Stimulated activated naive CD4-positive, alpha-beta T cell treated with Interleukin-2 at 50 U/mL for 16 hours (primary cell): ENCODE data around the gene IGSF22.
A peak's percentile ranks its signal among the peaks of the same experiment; 100 is the strongest.
"Not testable (repeated sequence)": the region's sequence is repeated elsewhere in the genome, so short reads cannot be mapped to it uniquely, and the experiment has no call there.

Experiments
- DNase-seq: peaks from one replicate; lab custom pipeline; 2025; lab: John Stamatoyannopoulos, UW

Gene IGSF22

DNA sequence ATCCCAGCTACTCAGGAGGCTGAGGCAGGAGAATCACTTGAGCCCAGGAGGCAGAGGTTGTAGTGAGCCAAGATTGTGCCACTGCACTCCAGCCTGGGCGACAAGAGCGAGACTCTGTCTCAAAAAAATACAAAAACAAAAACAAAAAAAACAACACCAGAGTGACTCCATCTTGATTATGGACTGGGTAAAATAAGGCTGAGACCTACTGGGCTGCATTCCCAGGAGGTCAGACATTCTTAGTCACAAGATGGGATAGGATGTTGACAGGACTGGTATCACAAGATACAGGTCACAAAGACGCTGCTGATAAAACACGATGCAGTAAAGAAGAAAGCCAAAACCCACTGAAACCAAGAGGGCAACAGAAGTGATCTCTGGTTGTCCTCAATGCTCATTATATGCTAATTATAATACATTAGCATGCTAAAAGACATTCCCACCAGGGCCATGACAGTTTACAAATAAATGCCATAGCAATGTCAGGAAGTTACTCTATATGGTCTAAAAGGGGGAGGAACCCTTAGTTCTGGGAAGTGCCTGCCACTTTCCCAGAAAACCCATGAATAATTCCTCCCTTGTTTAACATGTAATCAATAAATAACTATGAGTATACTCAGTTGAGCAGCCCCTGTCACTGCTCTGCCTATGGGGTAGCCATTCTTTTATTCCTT lies 34.4 kb downstream of the IGSF22 start:
- not testable (repeated sequence) for DNase-seq

DNA sequence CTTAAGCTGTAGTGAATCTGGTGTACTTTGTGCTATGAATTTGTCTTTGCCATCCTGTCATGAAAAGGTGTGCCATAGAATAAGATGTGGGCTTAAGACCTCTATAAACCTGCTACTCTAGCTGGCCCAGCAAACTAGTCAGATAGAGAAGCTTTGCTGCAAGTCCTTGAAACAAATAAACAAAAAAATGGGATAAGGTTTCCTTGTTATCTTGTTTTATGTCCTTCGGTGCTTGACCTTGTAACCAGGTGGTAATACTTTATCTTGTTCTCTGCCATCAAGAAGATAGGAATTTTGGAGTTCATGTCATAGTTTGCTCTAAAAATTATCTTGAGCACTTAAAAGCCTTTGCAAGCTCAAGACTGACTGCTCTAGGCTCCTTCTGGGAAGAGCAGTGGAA lies 41.7 kb downstream of the IGSF22 start:
- DNase-seq: no peak

DNA sequence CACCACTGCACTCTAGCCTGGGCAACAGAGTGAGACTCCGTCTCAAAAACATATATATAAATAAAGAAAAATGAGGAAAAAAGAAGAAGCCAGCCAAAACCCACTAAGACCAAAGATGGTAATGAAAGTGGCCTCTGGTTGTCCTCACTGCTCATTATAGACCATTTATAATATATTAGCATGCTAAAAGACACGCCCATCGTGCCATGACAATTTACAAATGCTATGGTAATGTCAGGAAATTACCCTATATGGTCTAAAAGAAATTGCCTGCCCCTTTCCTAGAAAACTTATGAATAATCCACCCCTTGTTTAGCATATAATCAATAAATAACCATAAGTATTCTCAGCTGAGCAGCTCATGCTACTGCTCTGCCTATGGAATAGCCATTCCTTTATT lies 43.5 kb downstream of the IGSF22 start:
- DNase-seq: no peak

DNA sequence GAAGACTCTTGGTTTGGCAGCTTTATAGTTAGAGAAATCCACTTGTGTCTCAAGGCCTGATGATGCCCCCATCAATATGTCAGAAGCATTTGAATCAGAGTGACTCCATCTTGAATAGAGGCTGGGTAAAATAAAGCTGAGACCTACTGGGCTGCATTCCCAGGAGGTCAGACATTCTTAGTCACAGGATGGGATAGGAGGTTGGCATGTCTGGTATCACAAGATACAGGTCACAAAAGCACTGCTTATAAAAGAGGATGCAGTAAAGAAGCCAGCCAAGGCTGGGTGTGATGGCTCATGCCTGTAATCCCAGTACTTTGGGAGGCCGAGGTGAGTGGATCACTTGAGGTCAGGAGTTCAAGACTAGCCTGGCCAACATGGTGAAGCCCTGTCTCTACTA lies 44.0 kb downstream of the IGSF22 start:
- not testable (repeated sequence) for DNase-seq

DNA sequence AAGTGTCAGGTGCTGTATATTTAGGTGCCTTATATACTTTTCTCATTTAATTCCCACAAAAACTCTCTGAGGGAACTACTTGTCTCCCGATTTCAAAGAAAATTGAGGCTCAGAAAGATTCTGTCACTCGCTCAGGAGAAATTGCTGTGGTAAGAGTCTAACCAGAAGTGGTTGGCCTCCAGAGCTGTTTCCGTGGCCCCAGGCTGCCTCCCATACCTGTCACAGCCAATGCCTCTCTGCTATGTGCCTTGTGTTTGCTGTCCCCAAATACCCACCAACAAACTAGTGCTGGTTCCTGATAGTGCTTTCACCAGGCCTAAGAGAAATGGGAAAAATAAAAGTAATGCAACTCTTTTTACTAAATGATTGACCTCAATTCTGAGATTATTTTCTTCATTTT lies 48.4 kb downstream of the IGSF22 start:
- no peak for DNase-seq

DNA sequence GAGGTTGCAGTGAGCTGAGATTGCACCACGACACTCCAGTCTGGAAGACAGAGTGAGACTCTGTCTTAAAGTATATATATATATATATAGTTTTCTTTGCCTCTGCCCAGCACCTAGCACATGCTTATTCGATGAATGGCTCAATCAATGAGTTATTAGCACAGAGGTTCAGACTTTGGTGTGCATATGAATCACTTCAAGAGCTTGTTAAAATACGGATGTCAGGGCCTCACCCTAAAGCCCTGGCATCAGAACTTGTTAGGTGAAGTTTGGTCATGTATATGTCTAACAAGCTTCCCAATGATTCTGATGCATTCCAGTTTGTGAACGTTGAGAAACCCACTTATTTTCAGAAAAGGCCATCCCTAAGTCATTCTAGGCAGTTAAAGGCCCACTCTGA lies 49.2 kb downstream of the IGSF22 start:
- DNase-seq: no peak

DNA sequence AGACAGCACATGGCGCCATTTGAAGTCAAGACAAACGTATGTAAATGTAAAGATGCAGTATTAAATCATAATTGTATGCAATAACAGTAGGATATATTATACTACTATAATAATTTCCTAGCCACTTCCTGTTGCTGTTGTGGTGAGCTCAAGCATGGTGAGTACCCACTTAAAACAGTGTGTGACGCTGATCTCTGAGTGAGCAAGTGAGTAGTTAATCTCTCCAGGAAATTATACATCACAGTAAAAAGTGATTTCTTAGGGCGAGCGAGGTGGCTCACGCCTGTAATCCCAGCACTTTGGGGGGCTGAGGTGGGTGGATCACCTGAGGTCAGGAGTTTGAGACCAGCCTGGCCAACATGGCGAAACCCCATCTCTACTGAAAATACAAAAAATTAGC lies 53.8 kb downstream of the IGSF22 start:
- DNase-seq: peak; percentile 8

DNA sequence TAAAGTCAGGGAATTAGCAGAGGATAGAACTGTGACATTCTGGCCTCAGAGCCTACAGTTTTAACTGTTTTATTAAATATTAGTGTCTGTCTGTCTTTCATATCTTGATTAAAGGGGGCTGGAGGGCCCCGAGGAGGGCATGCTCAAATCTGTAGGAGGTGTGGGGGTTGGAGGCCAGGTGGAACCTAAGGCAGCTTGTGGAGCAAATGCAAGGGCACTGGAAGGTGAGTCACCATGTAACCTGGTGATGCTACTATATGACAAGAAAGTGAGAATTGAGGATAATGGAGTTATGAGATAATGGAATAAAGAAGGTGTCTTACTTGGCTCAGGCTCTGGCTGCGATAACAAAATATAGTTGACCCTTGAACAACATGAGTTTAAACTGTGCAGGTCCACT lies 54.7 kb downstream of the IGSF22 start:
- DNase-seq: peak; percentile 6

DNA sequence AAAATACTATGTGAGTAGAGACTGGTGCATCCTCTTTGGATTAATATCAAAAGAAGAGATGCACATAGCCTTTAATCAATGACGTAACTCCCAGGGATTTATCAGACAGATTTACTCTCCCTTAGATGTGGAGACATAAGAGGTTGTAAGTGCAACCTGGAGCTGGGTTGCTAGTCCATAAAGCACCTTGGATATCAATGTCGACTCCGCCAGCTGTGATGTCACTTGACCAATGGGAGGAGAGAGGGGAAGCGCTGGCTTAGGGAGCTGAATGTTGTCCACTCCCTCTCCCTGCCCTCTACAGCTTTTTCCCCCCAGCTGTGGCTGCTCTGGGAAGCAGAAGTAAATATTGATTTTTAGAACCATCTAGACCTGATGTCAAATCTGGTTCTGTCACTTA lies 56.3 kb downstream of the IGSF22 start:
- DNase-seq: no peak

DNA sequence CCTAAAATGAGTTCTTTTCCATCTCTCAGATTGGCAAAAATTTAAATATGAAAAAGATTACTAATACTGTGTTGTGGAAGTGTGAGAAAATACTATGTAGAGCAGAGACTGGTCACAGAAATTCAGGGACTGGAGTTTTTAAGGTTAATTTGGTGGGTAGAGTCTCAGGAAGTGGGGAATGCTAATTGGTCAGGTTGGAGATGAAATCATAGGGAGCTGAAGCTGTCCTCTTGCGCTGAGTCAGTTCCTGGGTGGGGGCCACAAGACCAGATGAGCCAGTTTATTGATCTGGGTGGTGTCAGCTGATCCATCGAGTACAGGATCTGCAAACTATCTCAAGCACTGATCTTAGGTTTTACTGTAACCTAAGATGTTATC lies 56.8 kb downstream of the IGSF22 start:
- DNase-seq: peak; percentile 10

DNA sequence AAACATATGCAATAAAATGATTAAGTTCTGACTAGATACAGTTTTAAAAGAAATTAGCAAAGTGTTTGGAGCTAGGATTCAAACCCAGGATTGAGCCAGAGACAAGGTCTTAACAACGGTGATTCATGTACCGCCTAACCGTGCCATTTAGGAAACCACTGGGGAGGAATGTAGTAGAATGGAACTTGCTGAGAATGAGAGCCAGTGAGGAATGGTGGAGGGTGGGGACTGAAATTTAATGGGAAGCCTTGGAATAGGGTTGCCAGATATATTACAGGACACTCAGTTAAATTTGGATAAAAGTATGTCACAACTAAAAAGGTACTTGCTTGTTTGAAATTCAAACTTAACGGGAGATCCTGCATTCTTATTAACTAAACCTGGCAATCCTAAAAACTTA lies 57.9 kb downstream of the IGSF22 start:
- no peak for DNase-seq

DNA sequence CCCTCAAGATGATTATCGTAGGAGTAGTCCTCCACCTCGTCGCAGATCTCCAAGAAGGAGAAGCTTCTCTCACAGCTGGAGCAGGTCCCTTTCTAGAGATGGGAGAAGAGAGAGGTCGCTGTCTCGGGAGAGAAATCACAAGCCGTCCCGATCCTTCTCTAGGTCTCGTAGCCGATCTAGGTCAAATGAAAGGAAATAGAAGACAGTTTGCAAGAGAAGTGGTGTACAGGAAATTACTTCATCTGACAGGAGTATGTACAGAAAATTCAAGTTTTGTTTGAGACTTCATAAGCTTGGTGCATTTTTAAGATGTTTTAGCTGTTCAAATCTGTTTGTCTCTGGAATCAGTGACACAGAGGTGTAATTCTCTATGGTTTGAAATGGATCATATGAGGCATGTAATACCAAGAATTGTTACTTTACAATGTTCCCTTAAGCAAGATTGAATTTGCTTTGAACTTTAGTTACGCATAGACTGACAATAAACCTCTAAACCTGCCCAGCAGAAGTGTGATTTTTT lies 60.6 kb downstream of the IGSF22 start:
- not testable (repeated sequence) for DNase-seq

DNA sequence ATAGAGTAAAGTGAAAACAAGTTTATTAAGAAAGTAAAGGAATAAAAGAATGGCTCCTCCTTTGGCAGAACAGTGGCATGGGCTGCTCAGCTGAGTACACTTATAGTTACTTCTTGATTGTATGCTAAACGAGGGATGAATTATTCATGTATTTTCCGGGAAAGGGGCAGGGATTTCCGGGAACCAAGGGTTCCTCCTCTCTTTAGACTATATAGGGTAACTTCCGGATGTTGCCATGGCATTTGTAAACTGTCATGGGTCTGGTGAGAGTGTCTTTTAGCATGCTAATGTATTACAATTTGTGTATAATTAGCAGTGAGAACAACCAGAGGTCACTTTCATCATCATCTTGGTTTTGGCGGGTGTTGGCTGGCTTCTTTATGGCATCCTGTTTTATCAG lies 68.3 kb downstream of the IGSF22 start:
- DNase-seq: no peak
